Hypothalamus (tissue), 51 donors: ENCODE measurements around the gene PLPP3.
"Not testable (repeated sequence)": the region's sequence is repeated elsewhere in the genome, so short reads cannot be mapped to it uniquely, and the experiment has no call there.

Experiments
- DNase-seq, 51 donors: peaks; one replicate each; lab custom pipeline; 2025; lab: John Stamatoyannopoulos, UW

Gene PLPP3

DNA sequence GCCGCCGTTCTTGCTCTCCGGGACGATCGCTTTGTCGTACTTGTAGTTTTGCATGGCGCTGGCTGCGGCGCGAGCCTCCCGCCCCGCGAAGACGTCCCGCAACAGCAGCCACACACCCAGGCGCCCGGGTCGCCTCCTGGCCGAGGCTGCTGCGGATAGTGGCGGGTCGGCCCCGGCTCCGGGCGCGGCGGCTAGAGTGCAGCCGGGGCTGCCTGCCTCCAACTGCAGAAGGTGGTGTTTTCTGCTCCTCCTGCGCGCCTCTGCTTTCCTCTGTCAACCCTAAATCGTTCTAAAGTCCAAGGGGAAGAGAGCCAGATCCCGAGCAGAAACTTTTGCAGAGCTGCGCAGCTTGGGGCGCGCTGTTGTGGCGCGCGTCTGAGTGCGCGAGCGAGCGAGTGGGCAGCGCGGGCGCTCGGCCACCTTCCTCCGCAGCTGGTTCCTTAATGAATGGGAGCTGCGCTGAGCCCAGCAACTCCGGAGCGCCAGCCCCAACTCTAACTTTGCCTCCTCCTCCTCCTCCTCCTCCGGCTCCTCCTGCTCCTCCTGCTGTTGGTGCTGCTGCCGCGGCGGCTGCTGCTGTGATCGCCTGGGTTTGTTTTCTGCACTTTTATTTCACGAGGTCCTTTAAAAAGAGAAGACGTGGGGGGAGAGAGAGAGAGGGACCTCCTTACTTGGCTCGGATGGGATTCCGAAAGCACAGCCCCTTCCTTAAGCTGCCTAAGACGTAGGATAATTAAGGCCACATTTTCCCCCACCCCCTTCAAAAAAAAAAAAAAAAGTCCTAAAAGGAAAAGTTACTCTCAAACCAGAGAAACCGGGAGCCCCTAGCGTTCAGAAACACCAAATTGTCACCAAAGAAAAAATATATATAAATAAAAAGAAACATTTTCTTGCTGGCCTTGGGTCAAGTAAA lies at the start of gene PLPP3:
TSS of gene PLPP3 (minus strand) at position 601 of the 913 bp plus-strand sequence. CDS start at position 54, 547 bp downstream.
- peak in 47 of 51 donors; percentile 27 to 87 (median 72) for DNase-seq

DNA sequence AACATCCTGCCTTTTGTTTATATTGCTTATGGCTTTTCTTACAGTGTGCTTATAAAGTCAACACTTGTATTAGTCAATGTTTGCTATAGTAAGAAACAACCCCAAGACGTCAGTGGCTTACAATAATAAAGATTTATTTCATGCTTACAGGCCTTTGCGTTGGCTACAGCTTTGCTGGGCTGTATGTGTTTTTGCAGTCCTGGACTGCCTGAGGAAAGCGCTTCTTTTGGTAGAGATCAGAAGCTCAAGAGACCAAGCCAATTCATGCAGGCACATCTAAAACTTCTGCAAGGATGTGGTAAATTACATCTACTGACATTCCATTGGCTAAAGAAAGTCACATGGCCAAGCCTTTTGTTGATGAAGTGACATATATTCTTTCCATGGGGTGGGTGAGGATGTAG lies 48.3 kb upstream of the PLPP3 start:
- DNase-seq = no peak

DNA sequence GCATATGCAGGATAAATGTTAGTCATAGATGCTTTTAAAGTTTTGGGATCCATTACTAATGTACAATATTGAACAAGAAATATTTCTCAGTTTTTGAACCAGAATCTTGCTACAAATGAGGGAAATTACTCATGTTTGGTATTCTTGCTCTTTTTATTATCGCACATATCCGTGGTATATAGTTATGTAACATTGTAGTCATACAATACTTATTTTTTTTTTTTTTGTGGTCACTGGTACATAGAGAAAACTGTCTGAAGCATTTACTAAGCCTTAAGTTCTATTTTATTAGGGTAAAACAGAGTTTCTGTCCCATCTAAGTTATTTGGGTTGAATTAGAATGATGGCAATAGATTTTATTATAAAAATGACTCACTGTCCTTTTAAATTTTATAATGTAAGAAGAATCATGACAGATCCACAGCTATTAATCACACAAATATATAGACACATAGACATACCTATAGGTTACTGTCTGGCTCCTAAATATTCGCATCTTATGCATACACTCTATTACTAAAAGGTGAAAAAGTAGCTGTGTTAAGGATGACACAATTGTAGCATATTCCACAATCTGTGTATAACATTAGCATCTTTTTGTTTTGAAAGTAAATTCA lies 47.8 kb upstream of the PLPP3 start:
- no peak for DNase-seq

DNA sequence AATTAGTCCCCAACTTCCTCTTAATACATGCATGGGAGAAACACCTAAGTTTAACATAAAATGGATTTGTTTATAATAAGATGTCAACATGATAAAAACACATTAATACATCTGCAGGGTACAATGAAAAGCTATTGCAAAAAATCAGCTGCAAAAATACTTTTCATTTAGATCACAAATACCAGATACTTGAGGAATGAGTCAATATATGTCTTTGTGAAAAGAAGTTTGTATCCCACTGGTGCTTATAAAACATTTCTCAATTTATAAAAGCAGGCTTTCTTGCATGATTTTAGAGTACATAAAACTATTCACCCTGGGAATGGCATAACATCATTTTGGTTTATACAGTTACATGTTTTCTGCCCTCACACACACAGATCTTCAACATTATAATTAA lies 47.2 kb upstream of the PLPP3 start:
- DNase-seq = no peak

DNA sequence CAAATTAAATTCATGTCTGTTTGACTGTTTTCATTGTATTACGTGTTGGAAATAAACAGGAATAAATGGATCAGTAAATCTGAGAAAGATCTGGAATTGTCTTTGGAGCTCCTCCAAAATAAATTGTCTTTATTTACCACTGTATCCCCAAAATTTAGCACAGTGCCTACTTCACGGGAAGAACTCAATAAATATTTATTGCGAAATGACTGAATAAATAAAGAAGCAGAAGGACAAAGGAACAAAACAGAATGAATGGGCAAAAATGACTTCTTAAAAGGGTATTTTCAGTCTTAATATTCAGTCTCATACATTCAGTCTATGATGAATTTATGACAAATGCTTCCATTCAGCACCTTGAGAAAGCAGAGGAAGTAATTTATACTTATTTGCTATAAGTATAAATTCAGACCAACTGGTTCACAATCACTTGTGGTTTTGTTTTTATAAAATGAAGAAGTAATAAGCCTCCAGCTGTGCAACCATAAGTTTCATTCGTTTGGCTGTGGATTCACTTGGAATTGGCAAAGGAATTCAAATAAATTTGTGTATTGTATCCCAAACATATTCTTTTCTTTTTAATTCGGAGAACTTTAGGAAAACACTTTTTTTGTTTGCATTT lies 46.6 kb upstream of the PLPP3 start:
- DNase-seq = no peak

DNA sequence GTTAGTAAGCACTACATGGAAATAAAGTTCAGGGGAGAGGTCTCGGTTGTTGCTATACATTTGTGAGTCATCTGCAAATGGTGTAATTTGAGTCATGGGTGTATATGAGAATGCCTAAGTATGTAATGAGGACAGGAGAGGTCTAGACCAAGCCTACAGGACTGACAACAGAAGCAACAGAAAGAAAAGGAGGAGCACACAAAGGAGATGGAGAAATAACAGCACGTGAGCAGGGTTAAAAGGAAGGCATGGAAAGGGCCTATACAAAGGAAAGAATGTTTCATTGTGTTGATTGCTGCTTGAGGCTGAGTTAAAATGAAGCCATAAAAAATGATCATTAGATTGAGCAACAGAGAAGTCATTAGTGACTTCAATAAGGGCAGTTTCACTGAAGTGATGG lies 37.8 kb upstream of the PLPP3 start:
- no peak for DNase-seq

DNA sequence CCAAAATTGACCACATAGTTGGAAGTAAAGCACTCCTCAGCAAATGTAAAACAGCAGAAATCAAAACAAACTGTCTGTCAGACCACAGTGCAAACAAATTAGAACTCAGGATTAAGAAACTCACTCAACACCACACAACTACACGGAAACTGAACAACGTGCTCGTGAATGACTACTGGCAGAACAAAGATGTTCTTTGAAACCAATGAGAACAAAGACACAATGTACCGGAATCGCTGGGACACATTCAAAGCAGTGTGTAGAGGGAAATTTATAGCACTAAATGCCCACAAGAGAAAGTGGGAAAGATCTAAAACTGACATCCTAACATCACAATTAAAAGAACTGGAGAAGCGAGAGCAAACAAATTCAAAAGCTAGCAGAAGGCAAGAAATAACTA lies 31.4 kb upstream of the PLPP3 start:
- DNase-seq = not testable (repeated sequence)

DNA sequence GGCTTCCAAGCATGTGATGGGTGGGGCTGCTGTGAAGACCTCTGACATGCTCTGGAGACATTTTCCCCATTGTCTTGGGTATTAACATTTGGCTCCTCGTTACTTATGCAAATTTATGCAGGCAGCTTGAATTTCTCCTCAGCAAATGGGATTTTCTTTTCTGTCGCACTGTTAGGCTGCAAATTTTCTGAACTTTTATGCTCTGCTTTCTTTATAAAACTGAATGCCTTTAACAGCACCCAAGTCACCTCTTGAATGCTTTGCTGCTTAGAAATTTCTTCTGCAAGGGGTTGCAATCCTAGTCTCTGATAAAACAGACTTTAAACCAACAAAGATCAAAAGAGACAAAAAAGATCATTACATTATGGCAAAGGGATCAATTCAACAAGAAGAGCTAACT lies 30.7 kb upstream of the PLPP3 start:
- DNase-seq = not testable (repeated sequence)

DNA sequence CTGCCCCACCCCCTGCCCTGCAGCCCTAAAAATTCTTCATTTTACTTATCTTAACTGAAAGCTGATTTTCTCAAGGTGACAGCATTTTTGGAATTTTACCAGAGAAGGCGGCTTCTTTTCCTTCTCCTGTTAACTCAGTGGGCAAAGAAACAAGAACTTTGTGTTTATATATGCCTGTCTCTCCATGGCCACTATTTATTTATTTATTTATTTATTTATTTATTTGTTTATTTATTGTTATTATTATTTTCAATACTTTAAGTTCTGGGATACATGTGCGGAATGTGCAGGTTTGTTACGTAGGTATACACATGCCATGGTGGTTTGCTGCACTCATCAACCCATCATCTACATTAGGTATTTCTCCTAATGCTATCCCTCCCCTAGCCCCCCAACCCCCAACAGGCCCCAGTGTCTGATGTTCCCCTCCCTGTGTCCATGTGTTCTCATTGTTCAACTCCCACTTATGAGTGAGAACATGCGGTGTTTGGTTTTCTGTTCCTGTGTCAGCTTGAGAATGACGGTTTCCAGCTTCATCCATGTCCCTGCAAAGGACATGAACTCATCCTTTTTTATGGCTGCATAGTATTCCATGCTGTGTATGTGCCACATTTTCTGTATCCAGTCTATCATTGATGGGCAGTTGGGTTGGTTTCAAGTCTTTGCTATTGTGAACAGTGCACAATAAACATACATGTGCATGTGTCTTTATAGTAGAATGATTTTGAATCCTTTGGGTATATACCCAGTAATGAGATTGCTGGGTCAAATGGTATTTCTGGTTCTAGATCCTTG lies 16.2 kb upstream of the PLPP3 start:
- not testable (repeated sequence) for DNase-seq

DNA sequence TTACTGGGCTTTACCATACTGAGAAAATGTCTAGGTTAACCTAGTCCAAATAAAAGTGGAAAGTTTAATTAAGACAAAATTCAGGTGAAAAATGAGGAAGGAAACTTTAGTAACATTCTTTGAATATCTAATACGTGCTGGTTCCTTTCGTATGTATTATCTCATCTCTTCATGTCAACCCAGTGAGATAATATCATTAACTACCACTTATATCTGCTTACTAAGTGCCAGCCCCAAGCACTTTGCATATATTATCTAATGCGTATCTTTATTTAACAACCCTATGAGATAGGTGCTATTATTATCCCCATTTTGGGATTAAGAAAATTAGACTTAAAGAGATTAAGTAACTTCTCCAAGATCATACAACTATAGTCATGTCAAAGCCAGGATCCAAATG lies 12.5 kb upstream of the PLPP3 start:
- DNase-seq = no peak

DNA sequence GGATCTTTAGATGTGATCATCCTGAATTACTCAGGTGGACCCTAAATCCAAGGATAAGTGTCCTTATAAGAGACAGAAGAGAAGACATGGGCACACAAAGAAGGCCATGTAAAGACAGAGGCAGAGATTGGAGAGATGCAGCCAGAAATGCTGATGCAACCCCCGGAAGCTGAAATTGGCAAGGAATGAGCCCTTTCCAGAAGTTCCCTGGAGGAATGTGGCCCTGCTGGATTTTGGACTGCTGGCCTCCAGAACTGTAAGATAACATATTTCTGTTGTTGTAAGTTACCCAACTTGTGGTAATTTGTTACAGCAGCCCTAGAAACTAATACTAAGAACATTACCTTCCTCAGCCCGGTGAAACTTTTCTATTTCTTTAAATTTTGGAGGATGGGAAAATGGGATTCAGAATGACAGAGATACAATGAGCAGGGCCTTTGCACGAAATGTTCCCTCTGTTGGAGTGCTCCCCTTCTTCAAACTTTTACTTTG lies 11.2 kb upstream of the PLPP3 start:
- DNase-seq = no peak

DNA sequence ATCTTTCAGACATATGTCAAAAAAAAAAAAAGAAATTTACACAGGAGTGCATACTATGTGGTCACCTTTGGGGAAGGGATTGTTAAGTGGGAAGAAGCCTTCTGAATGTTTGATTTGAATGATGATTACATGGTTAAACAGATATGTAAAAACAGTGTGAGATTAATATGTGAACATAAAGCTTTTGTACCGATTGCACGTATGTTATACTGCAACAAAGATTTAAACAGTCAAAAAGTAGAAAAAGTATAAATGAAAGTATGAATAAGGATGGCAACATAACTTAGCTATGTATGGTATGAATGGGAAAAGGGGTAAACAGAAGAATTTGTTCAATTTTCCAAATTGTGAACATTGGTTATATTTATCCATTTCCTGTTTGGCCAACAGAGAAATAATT lies 10.0 kb upstream of the PLPP3 start:
- no peak for DNase-seq

DNA sequence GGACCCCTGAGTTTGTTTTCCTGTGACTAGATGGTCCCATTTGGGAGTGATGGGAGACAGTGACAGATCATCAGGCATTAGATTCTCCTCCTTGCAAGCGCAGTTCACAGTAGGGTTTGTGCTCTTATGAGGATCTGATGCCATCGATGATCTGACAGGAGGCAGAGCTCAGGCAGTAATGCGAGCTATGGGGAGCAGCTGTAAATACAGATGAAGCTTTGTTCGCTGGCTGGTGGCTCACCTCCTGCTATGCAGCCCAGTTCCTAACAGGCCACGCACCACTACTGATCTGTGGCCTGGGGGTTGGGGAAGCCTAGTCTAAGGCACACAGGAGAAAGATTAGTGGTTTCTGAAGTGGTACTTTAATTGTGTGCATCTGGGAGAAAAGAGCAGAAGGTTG lies 7.1 kb upstream of the PLPP3 start:
- no peak for DNase-seq

DNA sequence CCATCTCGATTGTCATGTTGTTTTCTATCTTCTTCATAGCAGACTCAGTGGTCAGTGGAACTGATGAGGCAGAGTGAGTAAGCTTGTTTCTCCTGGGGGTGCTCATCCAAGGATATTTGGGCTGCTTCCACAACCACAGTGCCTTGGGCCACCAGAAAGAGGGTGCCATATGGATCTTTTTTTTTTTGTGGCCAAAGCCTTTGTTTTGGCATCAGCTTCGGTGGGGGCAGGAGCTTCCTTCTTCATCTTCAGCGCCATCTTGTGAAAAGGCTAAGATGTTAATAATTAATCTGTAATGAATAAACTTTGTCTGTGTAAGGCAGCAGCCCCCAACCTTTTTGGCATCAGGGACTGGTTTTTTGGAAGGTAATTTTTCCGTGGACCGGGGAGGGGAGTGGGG lies 6.6 kb upstream of the PLPP3 start:
- no peak for DNase-seq

DNA sequence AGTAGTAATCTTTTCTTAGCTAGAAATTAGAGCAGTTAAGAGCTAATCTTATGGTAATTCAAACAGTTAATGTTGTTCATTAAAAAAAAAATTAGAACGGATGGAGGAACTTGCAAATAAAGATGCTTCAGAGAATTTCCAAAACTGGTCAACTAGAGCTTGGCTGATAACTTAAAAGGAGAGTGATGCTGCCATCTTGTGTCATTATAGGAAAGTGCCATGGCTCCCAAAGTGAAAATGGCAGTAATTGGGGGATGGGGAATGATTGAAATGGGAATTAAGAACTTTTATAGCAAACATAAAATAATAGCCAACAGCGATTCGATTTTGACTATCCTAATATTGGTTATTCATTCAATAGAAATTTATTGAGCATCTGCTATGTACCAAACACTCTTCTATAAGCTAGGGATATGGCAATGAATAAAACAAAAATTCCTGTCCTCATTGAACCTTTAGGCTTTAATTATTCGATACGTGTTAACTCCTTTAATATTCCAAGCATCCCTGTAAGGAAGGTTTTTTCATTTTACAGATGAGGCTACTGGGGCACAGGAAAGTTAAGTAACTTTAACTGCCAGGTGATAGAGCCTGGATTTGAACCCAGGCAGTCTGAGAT lies 5.7 kb upstream of the PLPP3 start:
- DNase-seq = peak in 5 of 51 donors; percentile 22 to 54 (median 32)

DNA sequence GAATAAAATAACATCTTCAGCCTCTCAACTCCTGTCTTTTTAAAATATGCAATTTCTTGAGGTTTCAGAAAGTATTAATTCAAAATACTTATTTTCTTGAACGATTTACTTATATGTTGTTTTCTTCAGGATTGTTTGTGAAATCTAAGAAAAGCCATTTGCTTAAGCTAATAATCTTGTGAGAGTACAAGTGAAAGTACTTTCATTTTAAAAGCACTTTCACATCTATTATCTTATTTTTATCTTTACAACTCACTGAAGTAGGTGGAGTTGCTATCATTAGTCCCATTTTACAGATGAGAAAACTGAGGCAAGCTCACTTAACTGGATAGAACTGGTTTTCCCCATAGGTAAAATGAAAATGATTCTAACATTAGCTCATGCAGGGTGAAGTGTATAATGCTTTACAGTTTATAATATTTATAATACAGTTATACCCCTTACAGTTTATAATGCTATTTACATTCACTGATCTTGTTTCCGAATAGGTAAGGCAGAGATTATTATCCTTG lies 4.7 kb upstream of the PLPP3 start:
- DNase-seq = no peak

DNA sequence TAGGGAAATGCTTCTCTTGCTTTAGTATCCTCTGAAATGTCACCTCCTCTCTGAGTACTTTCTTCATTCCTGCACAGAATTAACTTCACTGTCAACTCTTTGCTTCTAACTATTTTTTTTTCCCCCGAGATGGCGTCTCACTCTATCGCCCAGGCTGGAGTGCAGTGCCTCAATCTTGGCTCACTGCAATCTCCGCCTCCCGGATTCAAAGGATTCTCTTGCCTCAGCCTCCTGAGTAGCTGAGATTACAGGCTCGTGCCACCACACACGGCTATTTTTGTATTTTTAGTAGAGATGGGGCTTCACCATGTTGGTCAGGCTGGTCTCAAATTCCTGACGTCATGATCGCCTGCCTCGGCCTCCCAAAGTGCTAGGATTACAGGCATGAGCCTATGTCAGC lies 1.4 kb upstream of the PLPP3 start:
- DNase-seq = no peak

DNA sequence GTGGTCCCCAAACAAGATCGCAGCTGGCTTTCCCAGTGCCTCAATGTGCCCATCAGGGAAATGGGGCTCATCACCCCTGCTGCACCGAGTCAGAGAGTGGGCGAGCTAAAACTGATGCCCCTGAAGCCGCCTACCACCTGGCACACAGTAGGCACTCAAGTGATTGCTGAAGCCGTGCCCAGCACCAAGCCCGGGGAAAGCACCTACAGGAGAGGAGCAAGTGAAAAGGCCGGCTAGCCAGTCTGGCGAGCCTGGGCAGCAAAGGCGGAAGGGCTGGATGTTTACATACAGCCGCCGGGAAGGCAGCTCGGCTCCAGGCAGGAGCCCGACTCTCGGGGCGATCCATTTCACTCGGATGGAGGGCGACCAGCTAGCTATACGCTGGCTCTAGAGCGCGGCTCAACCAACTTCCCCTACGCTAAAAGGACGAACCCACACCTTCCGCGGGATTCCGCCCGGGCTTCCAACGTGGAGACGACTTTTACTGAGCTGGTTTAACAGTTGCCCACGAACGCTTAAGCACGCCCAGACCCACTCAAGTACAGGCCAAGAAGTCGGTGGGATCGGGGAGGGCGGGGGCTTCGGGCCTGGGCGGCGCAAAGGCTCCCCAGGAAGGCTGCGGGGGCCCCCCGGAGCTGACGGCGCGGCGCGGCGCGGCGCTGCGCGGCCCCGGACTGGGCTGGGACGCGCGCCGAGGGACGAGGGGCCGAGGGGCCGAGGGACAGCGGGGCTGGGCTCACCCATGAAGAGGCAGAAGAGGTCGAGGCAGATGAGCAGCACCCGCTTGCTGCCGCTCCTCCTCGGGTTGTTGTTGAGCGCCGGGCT lies 1.0 kb downstream of the PLPP3 start:
- DNase-seq = peak in 24 of 51 donors; percentile 21 to 78 (median 54)
